ENCODE results near the gene SRCIN1.

The SRCIN1 gene

DNA sequence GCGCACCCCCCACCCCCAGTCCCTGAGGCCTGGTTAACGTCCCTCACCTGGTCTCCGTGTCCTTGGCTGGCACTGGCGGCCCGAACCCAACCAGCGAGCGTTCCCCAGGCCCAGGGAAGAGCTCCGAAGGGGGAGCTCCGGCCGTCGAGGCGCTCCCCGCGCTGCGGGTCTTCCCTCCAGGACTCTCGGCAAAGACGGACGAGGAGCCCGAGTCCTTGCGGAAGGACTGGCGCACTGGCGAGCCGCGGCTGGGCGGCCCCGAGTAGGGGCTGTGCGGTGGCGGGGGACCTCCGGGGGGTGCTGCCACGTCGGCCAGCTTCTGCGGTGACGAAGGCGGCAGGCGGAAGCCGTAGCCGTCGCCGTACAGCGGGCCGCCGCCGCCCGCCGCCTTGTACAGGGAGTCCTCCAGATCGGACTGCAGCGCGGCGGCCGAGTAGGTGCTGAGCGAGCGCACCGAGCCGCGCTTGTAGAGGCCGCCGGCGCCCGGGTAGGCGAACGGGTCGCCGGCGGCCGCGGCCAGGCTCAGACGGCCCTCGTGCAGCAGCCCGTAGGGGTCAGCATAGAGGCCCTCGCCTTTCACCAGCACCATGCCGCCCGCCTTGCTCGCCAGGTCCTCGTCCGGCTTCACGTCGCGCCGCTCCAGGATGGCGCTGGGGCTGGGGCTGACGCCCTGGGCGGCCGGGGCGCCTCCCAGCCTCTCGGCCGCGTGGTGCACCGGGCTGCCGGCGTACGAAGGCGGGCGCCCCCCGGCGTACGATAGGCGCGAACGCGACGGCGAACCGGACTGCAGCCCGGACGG is 44.1 kb downstream of the SRCIN1 start:
- no peak for FAIRE-seq

DNA sequence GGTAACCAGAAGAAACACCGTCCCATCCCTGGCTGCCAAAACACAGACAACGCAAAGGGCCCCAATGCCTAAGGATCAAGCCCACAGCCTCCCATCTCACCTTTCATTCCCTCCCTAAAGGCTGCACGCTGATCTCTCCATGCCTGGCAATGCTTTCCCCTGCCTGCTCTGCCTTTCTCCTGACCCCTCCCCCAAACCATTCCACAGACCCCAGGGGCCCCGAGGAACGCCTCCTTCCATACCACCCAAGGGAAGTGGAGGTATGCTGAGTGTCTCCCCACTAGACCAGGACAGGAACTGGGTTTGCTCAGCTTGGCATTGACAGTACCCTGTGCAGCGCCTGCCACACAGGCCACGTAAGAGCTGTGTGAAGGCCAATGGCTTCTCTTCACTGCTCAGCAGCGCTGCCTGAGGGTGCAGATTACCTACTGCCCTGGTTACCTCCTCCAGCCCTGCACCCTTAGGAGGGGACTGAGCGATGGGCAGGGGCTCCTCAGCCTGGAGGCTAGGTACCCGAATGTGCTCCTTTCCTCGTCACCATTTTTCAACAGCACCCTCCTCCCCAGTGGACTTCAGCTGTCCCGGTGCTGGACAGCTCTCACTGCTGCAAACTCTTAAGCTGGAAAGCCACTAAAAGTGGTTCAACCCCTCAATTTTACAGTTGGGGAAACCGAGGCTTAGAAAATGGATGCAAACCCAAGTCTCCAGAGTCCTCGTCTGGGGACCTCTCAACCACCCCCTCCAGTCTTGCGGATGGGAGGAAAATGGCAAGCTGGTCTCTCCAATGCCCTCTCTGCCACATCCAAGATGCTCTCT is 45.0 kb downstream of the SRCIN1 start:
- no peak for FAIRE-seq

DNA sequence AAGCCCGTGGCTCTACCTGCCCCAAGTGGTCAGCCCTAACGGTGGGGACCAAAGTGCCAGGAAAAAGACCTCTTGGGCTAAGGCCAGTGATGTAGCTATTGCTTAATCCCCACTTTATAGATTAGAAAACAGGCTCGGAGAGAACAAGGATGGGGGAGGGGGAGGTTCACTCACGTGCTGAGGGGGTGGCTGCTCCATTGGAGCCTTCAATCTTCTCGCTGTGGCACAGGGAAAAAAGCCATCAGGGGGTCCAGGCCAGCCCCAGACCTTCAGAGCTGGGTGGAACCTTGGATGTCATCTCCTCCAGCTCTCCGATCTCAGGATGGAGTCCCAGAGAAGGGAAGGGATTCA is 45.9 kb downstream of the SRCIN1 start:
- no peak for FAIRE-seq

DNA sequence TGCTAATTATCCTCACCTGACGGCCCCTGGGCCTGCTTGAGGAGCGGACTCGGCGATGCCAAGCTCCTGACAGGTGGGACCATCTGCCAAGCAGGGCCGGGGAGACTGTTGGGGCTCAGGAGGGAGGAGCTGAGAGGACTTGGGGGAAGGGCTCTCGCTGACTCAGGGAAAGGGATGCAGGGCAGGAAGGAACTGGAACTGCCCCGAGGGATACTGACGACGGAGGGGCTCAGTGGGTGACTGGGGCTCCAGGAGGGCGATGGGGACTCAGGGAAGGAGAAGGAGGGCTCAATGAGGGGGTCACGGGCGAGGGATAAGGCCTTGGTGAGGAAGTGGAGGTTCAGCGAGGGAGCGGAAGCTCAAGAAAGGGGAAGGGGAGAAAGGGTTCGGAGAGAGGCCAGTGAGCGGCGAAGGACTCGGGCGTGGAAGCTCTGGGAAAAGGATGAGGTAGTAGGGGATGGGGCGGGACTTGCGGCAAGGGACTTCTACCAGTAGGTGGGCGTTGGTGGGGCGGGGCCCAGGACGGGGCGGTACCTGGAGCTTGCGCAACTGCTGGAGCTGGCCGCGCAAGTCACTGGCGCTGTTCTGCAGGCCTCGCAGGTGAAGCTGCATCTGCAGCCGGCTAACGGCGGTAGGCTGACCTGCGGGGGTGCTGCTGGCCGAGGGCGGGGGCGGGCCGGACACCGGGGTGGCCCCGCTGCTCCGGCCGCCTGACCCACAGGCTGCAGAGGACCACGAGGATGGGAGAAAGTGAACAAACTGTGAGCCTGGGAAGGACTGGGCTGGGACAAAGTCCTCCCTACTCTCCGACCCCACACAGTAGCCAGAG is 46.5 kb downstream of the SRCIN1 start:
- FAIRE-seq: no peak

DNA sequence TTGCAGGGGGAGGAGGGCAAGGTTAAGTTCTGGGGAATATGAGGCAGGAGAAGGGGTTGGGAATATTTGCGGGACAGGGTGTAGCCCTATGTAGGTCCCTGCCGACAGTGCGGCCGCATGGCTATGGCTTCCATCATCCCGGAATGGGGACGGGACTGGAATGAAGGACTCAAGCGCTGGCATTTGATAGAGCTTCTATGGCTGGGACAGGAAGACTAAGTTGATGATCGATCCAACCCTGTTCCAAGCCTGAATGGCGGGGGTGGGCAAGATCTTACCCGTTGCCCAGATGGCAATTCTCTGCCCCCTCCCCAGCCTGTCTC is 47.1 kb downstream of the SRCIN1 start:
- no peak for FAIRE-seq

DNA sequence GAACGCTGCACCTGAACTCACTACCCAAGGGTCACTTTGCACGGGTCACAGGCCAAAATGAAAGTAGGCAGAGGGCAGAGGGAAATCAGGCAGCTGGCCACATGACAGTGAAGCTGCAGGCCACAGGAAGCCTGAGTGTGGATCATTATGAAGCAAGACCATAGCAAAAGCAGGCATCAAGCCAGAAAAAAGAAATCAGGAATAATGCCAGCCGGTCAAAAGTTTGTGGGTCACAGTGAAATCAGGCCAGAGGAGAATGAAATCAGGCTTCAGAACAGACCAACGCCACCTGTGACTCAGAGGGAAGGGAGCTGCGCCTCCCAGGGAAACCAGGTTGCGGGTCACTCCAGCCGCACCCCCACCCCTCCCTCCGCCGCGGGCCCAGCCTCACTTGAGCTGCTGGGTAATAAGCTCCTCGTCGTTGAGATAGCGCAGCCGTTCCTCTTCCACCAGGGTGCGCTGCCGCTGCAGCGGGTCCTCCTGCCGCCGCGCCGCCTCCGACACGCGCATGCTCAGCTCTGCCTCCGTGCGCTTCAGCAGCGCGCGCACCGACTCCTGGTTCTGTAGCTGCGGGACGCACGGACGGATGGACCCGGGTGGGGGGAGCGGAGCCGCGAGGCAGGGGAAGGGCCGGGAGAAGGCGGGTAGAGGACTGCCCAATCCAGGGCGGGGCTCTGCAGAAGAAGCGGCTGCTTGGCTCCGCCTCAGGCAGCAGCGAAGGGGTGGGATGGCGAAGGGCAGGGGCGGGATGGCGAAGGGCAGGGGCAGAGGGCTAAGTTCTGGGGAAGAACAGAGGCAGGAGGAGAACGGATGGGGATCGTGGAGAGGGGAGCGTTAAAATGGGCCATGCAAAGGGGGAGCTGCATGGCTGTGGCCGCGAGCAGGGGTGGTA is 47.7 kb downstream of the SRCIN1 start:
- no peak for FAIRE-seq

DNA sequence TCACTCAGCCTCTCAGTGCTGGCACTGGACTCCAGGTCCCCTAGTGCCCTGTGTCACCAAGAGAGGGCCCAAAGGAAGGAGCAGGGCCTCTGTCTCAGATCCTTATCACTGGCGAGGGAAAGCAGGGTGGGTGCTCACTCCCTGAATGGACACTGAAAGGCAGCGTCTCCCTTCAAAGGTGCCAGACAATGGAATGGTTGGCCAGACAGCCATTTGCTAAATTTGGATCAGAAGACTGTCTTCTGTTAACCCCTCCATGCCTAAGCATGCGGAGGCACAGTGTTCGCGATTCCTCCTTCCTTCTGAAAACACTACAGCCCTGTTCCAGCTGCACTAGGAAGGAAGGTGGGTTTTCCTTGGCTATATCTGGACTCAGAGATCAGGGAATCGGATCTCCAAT is 48.4 kb downstream of the SRCIN1 start:
- FAIRE-seq: no peak

DNA sequence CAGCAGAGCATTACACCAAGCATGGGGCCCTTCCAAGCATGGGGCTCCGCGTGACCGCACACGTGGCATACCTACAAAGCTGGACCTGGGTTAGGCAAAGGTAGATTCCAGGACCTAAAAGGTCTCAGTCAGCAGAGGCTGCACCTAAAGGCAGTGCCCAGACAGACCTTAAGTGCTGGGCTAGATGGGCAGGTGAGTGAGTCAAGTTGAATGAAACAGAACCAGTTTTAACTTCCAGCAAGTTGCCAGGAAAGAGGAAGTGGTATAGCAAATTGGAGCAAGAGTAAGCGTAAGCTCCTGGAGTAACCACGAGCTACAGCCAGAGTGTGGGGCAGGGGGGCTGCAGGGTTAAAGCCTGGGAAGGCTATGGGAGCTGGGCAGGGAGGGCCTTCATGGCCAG is 49.5 kb downstream of the SRCIN1 start:
- no peak for FAIRE-seq

DNA sequence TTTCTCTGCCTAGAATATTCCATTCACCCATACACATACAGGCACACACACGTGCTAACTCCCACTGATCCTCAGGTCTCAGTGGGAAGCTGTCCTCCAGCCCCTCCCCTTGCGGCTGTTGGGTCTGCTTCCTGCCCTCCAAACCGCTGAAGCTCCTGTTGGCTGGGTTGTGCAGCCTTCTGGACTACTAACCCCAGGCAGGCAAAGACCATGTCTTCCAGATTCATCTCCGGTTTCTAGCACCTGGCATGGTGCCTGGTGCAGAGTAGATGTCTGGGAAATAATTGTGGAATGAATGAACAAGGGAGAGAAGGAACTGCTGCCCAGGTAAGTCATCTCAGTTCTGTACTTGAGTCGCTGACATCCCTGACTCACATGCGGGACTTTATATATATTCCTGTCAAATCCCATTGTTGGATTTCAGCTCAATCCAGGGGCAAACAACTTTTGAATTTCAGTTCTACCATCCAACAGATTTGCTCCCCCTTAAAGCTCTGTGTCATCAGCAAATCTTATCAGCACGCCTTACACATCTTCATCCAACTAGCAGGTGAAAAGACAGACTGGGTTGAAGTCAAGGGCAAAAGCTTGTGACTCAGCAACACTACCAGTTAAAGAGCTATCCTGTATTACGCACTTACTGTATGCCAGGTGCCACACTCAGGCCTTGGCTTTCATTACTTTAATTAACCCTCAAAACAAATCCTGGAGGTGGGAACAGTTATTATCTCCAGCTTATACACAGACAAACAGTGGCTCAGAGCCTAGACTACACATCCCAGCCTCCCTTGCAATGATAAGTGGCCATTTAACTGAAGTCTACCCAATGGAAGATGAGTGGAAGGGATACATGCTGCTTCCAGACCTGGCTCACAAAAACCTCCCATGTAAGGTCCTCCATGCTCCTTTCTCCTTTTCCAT is 51.1 kb downstream of the SRCIN1 start:
- no peak for FAIRE-seq

DNA sequence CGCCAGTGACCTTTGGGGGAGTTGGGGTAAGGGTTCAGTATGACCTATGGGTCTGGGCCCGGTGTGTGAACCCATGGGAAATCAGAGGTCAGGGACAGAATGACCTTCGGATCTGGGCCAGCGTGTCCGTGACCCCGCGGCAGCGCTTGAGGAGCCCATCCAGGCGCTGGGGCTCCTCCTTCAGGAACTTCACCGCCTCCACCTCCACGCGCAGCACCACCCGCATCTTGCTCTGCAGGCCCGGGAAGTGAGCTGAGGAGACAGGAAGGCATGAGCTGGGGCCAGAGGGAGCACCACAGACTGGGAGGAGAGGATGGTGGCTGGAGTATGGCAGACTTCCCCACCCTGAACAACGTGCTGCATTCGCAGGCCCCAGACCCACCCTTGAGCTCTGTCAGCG is 53.4 kb downstream of the SRCIN1 start:
- no peak for FAIRE-seq

DNA sequence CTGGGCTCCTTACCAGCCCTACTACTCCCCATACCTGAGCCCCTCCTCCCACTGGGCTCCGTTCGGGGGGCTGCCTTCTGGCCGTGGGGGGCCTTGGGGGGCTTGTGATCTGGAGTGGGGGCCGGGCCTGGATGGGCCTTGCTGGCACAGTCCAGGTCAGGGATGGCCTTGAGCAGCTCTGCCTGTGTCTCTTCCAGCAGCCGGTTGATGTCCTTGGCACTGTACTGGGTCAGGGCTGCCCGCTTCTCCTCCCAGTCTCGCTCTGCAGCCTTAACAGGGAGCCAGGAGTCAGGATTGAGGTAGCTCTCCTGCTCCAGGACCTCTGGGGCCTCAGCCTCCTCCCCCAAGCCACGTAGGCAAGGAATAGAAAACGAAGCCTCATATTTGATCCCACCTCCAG is 54.6 kb downstream of the SRCIN1 start:
- FAIRE-seq: no peak

DNA sequence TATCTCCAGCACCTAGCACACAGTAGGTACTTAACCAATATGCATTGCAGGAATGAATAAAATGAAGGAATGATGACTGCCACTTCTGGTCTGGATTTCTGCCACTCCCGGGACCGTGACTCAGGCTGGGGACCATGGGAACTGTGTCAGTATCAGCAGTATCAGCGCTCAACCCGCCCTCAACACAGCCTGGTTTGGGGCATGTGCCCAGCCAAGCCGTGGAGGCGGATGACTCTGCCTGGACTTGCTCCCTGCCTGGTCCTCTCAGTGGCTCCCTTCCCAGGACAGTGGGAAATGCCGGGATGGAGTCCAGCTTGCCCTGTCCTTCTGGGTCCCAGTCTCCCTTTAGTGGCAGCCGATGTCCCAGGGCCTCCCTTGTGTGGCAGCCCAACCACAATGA is 55.1 kb downstream of the SRCIN1 start:
- FAIRE-seq: no peak

DNA sequence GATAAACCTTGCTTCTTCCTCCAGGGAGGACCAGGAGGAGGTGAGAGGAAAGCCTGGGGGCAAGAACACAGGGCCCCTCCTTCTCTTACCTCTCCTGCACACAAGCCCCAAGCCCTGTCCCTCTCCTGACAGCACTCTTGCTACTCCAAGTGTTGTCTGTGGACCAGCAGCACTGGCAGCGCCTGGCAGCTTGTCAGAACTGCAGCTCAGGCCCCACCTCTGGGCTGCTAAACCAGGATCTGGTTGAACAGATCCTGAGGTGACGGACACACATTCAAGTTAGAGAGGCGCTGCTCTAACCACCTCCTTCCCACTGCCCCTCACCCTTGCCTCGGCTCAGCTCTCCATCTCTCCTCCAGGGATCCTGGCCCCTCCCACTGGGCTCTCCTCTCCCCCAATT is 56.5 kb downstream of the SRCIN1 start:
- no peak for FAIRE-seq

DNA sequence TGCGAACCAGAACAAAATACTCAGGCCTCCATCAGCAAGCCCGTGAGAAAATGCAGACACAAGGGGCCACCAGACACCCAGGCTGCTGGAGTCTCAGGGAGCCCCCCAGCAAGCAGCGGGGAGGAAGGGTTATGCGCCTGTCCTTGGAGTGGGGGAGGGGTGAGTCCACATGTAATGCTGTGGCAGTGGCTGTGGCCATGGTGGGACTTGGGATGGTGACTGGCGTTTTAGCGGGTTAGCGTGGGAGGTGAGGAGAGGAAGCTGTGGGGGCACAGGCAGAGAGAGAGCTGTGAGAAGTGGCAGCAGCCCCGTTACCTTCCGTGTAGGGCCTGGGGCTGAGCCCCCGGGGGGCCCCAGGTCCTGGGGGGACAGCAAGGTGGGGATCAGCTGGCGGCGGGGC is 58.3 kb downstream of the SRCIN1 start:
- no peak for FAIRE-seq

DNA sequence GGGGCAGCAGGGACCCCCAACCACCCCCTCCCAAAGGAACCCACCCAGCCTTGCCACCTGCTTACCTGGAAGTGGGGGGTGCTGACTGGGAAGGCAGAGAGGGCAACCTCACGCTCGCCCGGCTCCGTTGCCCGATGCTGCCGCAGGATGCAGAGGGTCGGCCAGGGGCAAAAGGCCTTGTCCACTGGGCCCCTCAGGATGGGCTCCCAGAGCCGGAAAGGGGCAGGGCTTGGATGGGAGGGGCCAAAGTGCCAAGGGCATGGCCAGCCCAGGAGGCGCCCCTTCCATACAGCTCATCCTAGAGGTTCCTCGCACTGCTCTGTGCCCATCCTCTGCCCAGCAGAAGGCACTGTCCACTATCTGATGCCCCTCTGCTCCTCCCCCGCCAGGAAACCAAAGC is 59.4 kb downstream of the SRCIN1 start:
- no peak for FAIRE-seq

DNA sequence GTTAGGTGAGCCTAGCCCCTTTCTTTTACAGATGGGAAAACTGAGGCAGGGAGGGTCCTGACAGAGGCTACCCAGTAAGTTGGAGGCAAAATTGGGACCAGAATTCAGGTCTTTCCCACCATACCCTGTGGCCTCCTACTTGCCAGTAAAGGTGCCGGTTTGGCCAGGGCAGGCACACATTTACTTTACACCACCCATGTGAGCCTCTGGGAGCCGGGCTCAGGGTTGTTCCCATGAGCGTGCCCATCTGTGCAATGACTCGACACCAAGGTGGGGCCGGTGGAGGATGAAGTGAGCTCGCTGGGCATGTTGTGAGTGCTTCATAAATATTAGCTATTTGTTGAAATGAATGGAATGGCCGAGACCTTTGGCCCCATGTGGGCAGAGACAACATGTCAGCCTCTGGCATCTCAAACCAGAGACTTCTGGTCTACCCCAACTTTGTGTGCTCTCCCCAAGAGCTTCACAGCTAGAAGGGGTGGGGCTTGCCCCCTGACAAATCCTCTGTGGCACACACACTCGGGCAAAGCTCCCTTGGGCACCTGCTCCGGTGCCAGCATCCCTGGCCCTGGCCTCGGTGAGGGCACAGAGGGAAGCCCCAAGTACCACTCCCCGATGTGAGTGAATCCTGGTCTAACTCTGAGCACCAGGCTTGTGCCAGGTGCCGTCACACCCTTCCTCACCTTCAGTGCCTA is 60.1 kb downstream of the SRCIN1 start:
- FAIRE-seq: no peak

DNA sequence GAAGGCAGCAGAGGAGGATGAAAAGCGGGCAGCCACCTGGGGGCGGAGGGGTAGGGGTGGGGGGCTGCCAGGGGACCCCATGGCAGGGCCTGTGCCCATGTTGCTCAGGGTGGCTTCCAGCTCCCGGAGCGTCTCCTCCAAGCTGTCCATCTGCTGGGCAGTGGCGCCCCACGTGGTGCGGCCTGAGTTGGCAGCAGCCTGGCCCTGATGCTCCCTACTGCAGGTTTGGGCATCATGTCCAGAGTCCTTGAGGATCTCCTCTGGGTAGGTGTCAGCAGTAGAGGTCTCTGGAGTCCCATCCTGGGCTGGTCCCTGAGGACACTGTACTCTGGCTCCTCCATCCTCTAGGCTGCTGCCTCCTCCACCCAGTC is 60.9 kb downstream of the SRCIN1 start:
- no peak for FAIRE-seq

DNA sequence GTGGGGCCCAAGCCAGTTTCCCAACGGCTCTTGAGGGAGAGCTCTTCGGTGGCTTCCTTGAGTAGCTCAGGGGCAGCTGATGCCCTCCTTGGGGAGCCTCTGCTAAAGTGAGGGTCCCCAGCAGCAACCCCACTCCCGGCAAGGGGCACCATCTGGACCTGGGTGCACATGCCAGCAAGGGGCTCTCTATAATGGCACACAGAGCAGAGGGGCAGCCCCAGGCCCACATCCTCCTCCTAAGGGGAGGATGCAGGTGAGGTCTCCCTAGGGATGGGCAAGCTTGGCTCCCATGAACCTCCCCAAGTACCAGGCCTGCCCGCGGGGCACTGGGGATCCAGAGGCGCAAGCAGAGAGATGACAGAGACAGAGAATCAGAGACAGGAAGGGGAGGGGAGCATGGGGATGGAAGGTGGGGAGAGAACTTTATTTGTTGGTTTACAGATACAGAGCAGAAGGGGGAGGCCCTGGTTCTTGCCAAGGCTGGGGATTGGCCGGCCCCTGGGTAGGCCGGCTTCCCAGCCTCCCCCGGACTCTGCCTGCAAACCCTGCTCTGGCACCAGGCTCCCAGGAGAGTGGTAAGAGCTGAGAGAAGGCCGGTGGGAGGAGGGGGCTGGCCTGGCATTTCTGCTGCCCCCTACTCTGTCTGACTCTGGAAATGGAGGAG is 61.4 kb downstream of the SRCIN1 start:
- FAIRE-seq: no peak

DNA sequence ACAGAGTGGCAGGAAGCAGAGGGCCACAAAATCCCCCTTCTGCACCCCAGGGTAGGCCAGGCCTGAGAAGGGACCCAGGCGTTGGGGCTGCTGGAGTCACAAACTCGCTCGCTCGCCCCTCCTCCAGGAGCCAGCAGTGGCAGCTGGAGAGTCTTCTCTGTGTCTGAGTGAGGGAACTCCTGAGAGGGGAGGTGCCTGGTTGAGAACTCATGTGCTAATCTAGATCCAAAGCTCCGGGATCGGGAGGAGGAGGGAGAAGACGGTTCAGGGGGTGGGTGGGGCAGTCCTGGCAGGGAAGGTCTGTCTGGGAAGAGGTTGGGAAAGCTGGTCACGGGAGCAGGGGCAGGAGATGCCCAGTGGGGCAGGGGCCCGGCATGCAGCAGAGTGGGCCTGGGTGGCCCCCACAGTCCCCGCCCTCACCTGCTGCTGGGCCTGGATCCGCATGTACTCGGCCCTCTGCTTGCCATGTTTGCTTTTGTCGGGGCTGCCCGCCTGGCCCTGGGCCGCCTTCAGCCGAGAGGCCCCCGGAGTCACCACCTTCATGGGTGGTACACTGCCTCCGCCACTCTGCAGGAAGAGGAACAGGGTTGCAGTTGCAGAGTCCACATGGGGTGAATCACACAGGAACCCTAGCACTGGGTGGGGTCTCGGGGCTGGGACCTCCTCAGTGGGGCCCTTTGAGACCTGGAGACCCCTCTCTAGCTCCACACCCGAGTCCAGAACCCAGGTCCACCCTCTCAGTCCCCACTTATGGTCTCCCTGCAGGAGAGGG is 62.2 kb downstream of the SRCIN1 start:
- no peak for FAIRE-seq

DNA sequence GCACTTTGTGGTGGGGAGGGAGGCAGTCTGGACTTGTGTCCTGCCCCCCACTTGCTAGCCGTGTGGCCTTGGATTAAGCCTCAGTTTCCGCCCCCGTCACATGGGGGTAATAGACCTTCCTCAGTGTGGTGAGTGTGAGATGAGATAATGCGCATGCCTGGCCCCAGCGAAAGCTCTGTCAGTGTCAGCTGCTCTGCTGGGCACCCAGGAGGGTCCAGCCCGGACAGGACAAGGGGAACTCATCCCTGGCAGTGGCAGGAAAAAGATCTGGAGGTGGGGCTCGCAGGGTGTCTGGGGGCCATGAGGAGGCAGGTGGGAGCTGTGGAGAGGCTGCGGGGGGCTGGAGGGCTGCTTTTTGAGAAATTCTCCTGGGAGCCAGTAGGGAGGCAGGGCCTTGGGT is 63.5 kb downstream of the SRCIN1 start:
- FAIRE-seq: no peak

Data from endometrium (tissue), 2 donors.